Mesendoderm (in vitro differentiated cells): Measurements from ENCODE around the gene C8B.
A peak's percentile ranks its signal among the peaks of the same experiment; 100 is the strongest.

ENCODE experiments used
- DNase-seq: peaks from one replicate; pipeline ENCODE4 v3.0.0; 2013
- H2AK5ac ChIP-seq: 2 replicates; pipeline ENCODE4 v1.6.1; 2013; ENCODE audit warnings: low read length, inconsistent platforms
- H2BK120ac ChIP-seq: 2 replicates; pipeline ENCODE4 v1.6.1; 2013; ENCODE audit warnings: low read depth, mild to moderate bottlenecking, low read length, moderate library complexity, mixed read lengths
- H2BK15ac ChIP-seq: replicated peaks from 2 replicates; pipeline ENCODE4 v1.6.1; 2013; ENCODE audit warnings: low read depth, mild to moderate bottlenecking, moderate library complexity
- H2BK5ac ChIP-seq: 2 replicates; pipeline ENCODE4 v1.6.1; 2013; ENCODE audit warnings: low read length, inconsistent platforms
- H3K18ac ChIP-seq: 2 replicates; pipeline ENCODE4 v1.6.1; 2013; ENCODE audit warnings: mild to moderate bottlenecking, low read length, mixed read lengths
- H3K23ac ChIP-seq: one replicate; pipeline ENCODE4 v1.6.1; 2013; ENCODE audit warnings: low read length
- H3K27ac ChIP-seq: 2 replicates; pipeline ENCODE4 v1.5.1; 2013; ENCODE audit warnings: low read depth, mild to moderate bottlenecking, inconsistent platforms, low read length, moderate library complexity
- H3K27me3 ChIP-seq: 2 replicates; pipeline ENCODE4 v1.6.1; 2013; ENCODE audit warnings: low read length, control low read depth, mild to moderate bottlenecking, inconsistent platforms; ENCODE audit not compliant: insufficient read depth, poor library complexity
- H3K36me3 ChIP-seq: 2 replicates; pipeline ENCODE4 v1.6.1; 2013; ENCODE audit warnings: low read length, inconsistent platforms; ENCODE audit not compliant: control insufficient read depth, insufficient read depth
- H3K4ac ChIP-seq: one replicate; pipeline ENCODE4 v1.6.1; 2013; ENCODE audit warnings: low read depth, mild to moderate bottlenecking, low read length, moderate library complexity
- H3K4me1 ChIP-seq: 2 replicates; pipeline ENCODE4 v1.6.1; 2013; ENCODE audit warnings: low read depth, low read length, inconsistent platforms; ENCODE audit not compliant: control insufficient read depth
- H3K4me2 ChIP-seq: 2 replicates; pipeline ENCODE4 v1.6.1; 2013; ENCODE audit warnings: low read length
- H3K4me3 ChIP-seq: 2 replicates; pipeline ENCODE4 v1.5.1; 2013; ENCODE audit warnings: mild to moderate bottlenecking, low read length
- H3K56ac ChIP-seq: one replicate; pipeline ENCODE4 v1.6.1; 2013; ENCODE audit warnings: low read length
- H3K79me1 ChIP-seq: 2 replicates; pipeline ENCODE4 v1.6.1; 2013; ENCODE audit warnings: low read length, inconsistent platforms
- H3K79me2 ChIP-seq: 2 replicates; pipeline ENCODE4 v1.6.1; 2013; ENCODE audit warnings: mild to moderate bottlenecking, low read length; ENCODE audit not compliant: control insufficient read depth, insufficient read depth
- H3K9ac ChIP-seq: 2 replicates; pipeline ENCODE4 v1.6.1; 2013; ENCODE audit warnings: low read length, inconsistent platforms
- H4K5ac ChIP-seq: one replicate; pipeline ENCODE4 v1.6.1; 2013; ENCODE audit warnings: low read length
- H4K8ac ChIP-seq: one replicate; pipeline ENCODE4 v1.6.1; 2013; ENCODE audit warnings: low read depth, mild to moderate bottlenecking, control low read depth, low read length, moderate library complexity
- WGBS: extraction: QIAGEN DNeasy Blood & Tissue Kit; methylation state at CpG from one replicate; pipeline ENCODE4 v1.1.7; 2013; ENCODE audit warnings: low lambda C conversion rate, missing lambda C conversion rate; ENCODE audit not compliant: insufficient coverage; ENCODE audit errors: extremely low coverage; 5-methylcytosine and 5-hydroxymethylcytosine counted together

The C8B gene

GRCh38 chr1:56934430-56935060, 31.3 kb downstream of the C8B start:
- no peak overlapping the region for H3K18ac ChIP-seq
- no peaks in the 10 kb centered on the region for H3K79me2 ChIP-seq
- H3K79me1 ChIP-seq, result no peaks in the 10 kb centered on the region
- no CpG with 5 or more reads among the region's 1 CpG for WGBS
- no peak overlapping the region for H3K23ac ChIP-seq
- H3K56ac ChIP-seq, result no peak overlapping the region
- H3K4me2 ChIP-seq, result no peak overlapping the region
- no peak overlapping the region for H3K9ac ChIP-seq
- no peak overlapping the region for H2AK5ac ChIP-seq
- H3K4me3 ChIP-seq, result no peak overlapping the region
- no peak overlapping the region for H3K27ac ChIP-seq
- H3K36me3 ChIP-seq, result no peaks in the 10 kb centered on the region
- H3K4me1 ChIP-seq, result no peaks in the 10 kb centered on the region
- no peak overlapping the region for H4K8ac ChIP-seq
- no peak overlapping the region for H2BK15ac ChIP-seq
- no peak overlapping the region for H3K4ac ChIP-seq
- no peak overlapping the region for H4K5ac ChIP-seq
- H2BK120ac ChIP-seq, result no peak overlapping the region
- H3K27me3 ChIP-seq, result no peaks in the 10 kb centered on the region
- no peak for DNase-seq
- H2BK5ac ChIP-seq, result no peak overlapping the region

GRCh38 chr1:56933606-56934005, 32.2 kb downstream of the C8B start:
- Histone ChIP-seq H4K5ac (no peak overlapping the region), H3K18ac (no peak overlapping the region), H3K4ac (no peak overlapping the region), H3K79me2 (no peaks in the 10 kb centered on the region), H3K23ac (no peak overlapping the region), H3K9ac (no peak overlapping the region), H3K27ac (no peak overlapping the region), H3K4me1 (no peaks in the 10 kb centered on the region), H3K4me3 (no peak overlapping the region), H3K27me3 (no peaks in the 10 kb centered on the region), H3K4me2 (no peak overlapping the region), H2BK15ac (no peak overlapping the region), H4K8ac (no peak overlapping the region), H3K56ac (no peak overlapping the region), H3K79me1 (no peaks in the 10 kb centered on the region), H3K36me3 (no peaks in the 10 kb centered on the region), H2BK5ac (no peak overlapping the region), H2AK5ac (no peak overlapping the region), H2BK120ac (no peak overlapping the region)
- WGBS, result no CpG with 5 or more reads among the region's 2 CpGs
- no peak for DNase-seq

- H2BK15ac ChIP-seq, result no peak overlapping the region
- no peak overlapping the region for H3K27ac ChIP-seq
- H2BK5ac ChIP-seq, result no peak overlapping the region
- H2BK120ac ChIP-seq, result no peak overlapping the region
- H4K5ac ChIP-seq, result no peak overlapping the region
- H3K4ac ChIP-seq, result no peak overlapping the region
- H4K8ac ChIP-seq, result no peak overlapping the region
- H3K79me1 ChIP-seq, result no peaks in the 10 kb centered on the region
- no peak for DNase-seq
- no peak overlapping the region for H3K23ac ChIP-seq
- no peaks in the 10 kb centered on the region for H3K27me3 ChIP-seq
- WGBS, result no CpG with 5 or more reads among the region's 2 CpGs
- no peaks in the 10 kb centered on the region for H3K79me2 ChIP-seq
- H3K4me3 ChIP-seq, result no peak overlapping the region
- no peak overlapping the region for H3K18ac ChIP-seq
- H3K4me1 ChIP-seq, result no peaks in the 10 kb centered on the region
- no peak overlapping the region for H3K4me2 ChIP-seq
- H3K9ac ChIP-seq, result no peak overlapping the region
- no peak overlapping the region for H2AK5ac ChIP-seq
- no peaks in the 10 kb centered on the region for H3K36me3 ChIP-seq
- H3K56ac ChIP-seq, result no peak overlapping the region
Measured at GRCh38 chr1:56933161-56933560, 32.7 kb downstream of the C8B start.

GRCh38 chr1:56931686-56932085, 34.1 kb downstream of the C8B start:
- Histone ChIP-seq H3K27me3 (no peaks in the 10 kb centered on the region), H4K5ac (no peak overlapping the region), H3K4me1 (no peaks in the 10 kb centered on the region), H3K4me2 (no peak overlapping the region), H3K27ac (no peak overlapping the region), H3K79me1 (no peaks in the 10 kb centered on the region), H3K9ac (no peak overlapping the region), H3K79me2 (no peaks in the 10 kb centered on the region), H2AK5ac (no peak overlapping the region), H2BK15ac (no peak overlapping the region), H4K8ac (no peak overlapping the region), H3K4ac (no peak overlapping the region), H3K23ac (no peak overlapping the region), H3K4me3 (no peak overlapping the region), H2BK120ac (no peak overlapping the region), H2BK5ac (no peak overlapping the region), H3K56ac (no peak overlapping the region), H3K36me3 (no peaks in the 10 kb centered on the region), H3K18ac (no peak overlapping the region)
- no CpG with 5 or more reads among the region's 3 CpGs for WGBS
- peak; percentile 65 for DNase-seq

- H3K4ac ChIP-seq, result no peak overlapping the region
- no peaks in the 10 kb centered on the region for H3K4me1 ChIP-seq
- H3K27me3 ChIP-seq, result no peaks in the 10 kb centered on the region
- no peak overlapping the region for H2BK120ac ChIP-seq
- no peak overlapping the region for H2BK15ac ChIP-seq
- no peak overlapping the region for H4K8ac ChIP-seq
- H3K4me3 ChIP-seq, result no peak overlapping the region
- no peak overlapping the region for H3K9ac ChIP-seq
- no CpG with 5 or more reads among the region's 3 CpGs for WGBS
- H3K4me2 ChIP-seq, result no peak overlapping the region
- no peak overlapping the region for H2BK5ac ChIP-seq
- H4K5ac ChIP-seq, result no peak overlapping the region
- no peak overlapping the region for H3K56ac ChIP-seq
- H3K23ac ChIP-seq, result no peak overlapping the region
- no peaks in the 10 kb centered on the region for H3K36me3 ChIP-seq
- H3K79me2 ChIP-seq, result no peaks in the 10 kb centered on the region
- DNase-seq, result no peak
- no peak overlapping the region for H3K18ac ChIP-seq
- H2AK5ac ChIP-seq, result no peak overlapping the region
- no peaks in the 10 kb centered on the region for H3K79me1 ChIP-seq
- H3K27ac ChIP-seq, result no peak overlapping the region
Measured at GRCh38 chr1:56931211-56931610, 34.6 kb downstream of the C8B start.

GRCh38 chr1:56929492-56929891, 36.3 kb downstream of the C8B start:
- Histone ChIP-seq H3K27me3 (no peaks in the 10 kb centered on the region), H3K4me1 (peaks cover 2% of the 10 kb centered on the region), H3K36me3 (no peaks in the 10 kb centered on the region), H3K56ac (no peak overlapping the region), H3K4ac (no peak overlapping the region), H3K4me2 (no peak overlapping the region), H3K27ac (no peak overlapping the region), H2AK5ac (no peak overlapping the region), H4K5ac (no peak overlapping the region), H2BK120ac (no peak overlapping the region), H3K9ac (no peak overlapping the region), H3K18ac (no peak overlapping the region), H3K79me1 (no peaks in the 10 kb centered on the region), H2BK5ac (no peak overlapping the region), H4K8ac (no peak overlapping the region), H3K79me2 (no peaks in the 10 kb centered on the region), H2BK15ac (no peak overlapping the region), H3K4me3 (no peak overlapping the region), H3K23ac (no peak overlapping the region)
- DNase-seq, result no peak
- no CpG with 5 or more reads among the region's 2 CpGs for WGBS
